Stromal cell of bone marrow (primary cell): Measurements from ENCODE around the gene ABHD14A.

Experiments used
- DNase-seq: peaks from one replicate; pipeline ENCODE4 v3.0.0-alpha.2; 2012; ENCODE audit warnings: low read depth

ABHD14A gene

DNA sequence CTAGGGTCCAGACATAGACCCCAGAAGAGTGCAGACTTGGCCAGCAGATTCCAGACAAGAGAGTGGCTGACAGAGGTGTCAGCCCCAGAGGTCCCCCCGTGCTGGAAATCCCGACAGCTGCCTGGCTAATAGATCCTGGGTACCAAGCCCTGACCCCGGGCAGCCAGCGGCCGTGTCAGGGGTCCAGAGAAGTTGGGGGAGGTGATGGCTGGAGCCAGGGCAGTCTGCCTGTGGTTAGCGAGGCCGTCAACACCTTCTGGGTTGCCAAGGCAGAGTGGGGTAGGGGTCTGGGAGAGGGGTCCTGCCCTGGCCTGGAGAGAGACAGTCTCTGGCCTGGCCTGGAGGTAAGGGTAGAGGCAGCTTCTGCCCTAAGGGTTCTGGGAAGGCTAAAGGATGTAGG, 45.9 kb downstream of the ABHD14A start:
- no peak for DNase-seq

DNA sequence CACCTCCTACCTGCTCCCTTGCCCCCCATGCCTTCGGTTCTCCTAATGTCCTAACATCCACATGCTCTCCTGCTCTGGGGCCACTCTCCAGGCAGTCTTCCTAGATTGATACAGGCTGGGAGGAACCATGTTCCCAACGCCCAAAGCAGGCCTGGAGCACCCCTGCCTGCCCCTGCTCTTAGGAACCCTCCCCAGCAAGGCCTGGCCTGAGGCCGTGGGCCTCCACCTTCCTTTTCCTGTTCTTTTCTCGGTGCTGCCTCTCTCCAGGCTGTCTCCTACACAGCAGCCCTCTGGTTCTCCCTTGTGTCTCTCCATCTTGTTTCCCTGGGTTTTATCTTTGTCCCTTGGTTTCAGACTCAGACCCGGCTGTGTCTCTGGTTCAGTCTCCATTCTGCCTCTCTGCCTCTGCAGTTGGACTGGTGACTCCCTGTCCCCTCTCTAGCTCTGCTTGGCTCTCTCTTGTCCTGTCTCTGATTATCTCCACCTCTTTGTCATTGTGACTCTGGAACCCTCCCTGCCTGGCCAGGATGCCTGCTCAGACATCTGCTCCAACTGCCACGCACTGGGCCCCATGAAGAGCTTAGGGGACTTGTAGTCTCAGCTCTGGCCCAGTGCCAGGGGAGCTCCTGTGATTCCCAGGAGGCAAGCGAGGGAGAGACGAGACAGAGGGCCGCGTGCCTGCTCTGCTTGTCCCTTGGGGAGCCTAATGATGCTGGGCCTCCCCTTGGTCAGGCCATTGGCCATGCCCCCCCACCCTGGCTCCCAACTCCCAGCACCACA, 46.8 kb downstream of the ABHD14A start:
- no peak for DNase-seq

DNA sequence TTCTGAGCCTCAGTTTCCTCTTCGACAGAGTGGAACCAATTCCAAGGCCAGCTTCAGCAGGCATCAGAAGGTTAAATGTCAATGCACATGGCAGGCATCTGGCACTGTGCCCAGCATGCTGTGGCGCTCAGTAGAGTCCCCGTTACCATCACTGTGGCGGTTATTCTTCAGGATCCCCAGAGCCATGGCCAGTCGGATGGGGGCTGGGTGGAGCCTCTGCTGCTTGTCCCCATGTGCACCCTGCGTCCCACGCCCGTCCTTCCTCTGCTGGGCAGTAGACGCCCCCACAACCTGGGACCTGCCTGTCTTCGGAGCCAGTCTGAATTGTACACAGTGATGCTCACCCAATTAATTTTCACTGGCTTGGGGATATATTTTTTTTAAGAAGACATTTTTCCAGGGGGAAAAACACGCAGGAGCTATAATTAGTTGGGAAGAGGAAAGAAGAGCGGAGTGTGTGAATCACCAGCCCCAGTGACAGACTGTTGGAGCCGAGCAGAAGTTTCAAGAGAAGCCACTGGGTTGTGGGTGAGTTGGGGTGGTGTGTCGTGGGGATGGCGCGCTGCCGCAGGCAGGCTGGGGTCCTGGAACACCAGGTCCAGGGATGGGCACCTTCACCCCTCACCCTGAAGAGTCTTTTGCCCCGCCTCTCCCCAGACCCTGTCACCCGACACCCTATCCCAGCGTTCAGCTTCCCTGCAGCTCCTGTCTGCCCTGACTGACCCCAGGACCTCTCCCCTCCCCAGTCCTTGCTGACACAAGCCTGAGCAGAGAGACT, 47.6 kb downstream of the ABHD14A start:
- no peak for DNase-seq

DNA sequence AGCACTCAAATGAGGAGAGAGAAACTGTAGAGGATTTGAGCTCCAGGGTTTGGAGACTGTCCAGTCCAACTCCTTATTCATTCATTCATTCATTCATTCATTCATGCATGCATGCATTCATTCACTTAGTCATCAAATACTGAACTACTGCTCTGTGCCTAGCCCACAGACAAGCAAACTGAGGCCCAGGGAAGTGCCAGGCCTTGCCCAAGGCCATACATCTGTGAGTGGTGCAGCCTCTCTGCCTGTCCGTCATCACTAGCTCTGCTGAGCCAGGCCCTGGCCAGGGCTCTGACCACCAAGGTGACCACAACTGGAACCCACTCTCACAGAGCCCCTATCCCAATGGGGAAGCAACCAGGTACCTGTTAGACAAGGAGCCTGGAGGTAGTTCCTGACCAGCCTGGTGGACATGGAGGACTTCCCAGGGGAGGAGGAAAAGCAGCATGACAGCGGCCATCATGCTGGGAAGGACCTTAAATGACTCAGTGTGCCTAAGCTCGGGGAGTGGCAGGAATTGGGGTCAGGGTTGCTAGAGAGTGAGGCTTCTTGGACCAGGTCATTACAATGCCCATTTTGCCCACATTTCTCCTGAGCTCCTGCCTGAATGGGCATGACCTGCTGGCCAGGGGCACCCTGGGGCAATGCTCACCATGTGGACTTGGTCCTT, 48.4 kb downstream of the ABHD14A start:
- DNase-seq, result no peak

DNA sequence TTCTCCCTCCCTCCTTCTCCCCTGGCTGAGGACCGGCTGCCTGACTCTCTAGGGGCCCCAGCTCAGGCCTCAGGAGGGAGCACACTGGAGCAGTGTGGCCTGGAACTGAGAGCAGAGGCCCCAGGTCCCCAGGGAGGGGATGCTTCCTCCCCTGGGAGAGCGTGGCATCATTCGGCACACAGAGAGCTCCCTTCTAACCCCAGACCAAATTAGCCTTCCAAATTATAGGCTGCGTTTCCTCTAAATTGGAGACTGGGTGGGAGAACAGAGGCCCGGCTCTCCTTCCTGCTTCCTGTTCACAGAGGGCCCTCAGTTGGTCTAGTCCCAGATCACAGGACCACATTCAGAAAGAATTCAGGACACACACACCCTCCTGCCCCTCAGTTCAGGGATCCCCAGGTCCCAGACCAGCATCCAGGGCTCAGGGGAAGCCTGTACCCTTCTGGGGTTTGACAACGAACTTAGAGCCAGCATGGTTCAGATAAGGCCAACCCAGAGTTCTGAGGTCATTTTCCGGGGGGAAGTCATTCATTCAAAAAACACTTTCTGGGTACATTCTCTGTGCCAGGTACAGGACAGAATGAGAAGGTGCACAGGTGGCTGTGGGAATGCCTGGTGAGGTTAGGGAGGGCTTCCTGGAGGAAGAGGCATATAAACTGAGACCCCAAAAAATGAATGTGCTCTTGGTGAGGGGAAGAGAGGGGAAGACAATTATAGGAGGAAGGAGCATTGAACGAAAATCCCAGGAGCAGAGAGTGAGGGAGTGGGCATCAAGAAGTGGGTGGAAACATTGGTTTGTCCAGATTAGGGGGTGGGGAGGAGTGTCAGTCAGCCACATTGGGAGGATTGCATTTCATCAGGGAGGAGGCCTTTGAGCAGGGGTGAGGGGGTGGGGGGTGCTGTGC, 49.2 kb downstream of the ABHD14A start:
- DNase-seq, result no peak

DNA sequence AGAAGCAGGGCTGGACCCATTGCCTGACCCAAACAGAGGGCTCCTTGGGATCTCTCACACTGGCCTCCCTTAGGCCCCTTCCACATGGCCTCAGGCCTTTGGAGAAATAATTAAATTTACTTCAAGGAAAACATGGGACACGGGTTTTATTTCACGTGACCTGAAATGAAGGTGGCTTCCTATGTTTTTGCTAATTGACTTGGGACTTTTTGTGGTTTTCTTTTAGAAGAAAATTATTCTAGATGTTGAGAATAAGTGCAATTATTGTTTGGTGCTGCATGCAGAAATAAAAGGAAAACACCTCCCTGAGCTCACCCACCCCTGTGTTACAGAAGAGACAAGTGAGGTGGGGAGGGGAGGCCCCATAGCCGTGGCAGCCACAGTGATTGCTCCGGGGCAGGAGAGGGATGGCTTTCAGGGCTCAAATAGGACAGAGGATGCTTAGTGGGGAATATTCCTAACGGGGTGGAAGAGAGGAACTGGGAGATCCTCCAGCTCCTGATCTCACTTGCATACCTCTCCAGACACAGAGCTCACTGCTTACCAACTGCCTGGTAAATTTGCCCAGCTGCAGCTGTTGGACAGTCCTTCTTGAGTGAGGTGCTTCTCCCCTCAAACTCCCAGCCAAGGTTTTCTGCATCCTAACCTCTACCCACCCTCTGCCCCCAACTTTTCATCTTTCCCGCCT, 50.0 kb downstream of the ABHD14A start:
- DNase-seq, result no peak

DNA sequence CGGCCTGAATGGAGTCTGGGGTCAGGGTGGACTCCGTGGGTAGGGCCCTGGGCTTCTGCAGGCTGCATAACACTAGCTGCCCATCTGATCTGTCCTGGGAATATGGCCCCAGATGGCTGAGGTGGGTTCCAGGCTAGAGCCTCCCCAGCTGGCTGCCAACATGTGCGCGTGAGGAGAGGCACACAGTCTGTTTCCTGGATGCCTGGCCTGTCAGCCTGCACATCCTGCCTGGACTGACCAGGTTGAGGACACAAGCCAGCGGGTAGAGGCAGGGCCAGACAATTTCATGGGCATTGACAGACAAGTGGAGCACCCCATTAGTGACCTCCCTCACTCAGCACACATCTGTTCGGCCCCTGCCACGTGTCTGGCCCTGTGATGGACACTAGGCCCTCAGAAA, 50.6 kb downstream of the ABHD14A start:
- DNase-seq, result no peak

DNA sequence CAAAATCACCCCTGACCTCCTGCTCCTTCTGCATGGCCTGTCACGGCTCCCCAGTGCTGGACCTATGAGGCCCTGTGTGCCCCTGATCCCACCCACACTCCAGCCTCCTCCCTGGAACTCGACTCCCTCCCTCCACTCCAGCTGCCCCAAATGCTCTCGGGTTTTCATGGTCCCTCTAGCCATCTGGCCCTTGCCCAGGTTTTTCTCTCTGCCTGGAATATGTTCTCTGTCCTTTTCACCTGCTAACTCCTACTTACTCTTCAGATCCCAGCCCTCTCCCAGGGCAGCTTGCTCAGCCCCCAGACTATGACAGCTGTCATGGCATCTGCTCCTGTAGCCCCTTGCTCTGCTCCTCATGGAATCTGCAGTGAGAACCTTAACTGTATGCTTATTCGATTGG, 51.2 kb downstream of the ABHD14A start:
- DNase-seq, result no peak

DNA sequence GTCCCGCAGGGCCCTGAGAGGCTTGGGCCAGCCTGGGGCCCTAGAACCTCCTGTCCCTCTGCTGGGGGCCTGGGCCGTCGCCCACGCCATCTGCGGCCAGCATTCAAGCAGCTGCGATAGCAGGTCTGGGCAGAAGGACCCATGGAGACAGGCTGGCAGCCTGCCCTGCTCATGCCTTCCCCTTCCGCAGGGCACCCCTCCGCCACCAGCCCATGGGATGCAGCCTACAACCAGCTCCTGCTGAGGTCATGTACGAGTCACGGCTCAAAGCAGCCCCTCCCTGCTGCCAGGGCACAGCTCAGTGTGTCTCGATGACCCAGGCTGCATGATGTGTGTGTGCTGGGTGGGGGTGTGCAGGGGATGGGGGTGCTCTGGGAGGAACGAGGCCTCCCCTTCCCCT, 53.7 kb downstream of the ABHD14A start:
- DNase-seq, result no peak

DNA sequence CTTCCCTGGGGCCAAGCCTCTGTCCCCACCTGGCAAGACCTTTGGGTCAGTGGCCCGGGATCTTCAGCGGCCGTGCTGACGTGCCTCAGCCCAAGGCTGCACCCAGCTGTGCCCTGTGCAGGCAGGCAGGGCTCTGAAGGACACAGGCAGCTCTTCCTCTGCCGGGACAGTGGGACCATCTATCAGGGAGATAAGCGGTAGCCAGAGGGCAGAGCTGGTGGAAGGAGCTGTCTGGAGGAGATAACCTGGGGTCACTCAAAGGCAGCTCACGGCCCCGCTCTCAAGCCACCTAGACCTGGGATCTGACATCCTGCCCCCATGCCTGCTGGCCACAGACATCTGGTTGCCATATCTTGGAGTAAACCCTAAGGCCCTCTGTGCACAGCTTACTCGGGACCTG, 54.2 kb downstream of the ABHD14A start:
- DNase-seq, result no peak

DNA sequence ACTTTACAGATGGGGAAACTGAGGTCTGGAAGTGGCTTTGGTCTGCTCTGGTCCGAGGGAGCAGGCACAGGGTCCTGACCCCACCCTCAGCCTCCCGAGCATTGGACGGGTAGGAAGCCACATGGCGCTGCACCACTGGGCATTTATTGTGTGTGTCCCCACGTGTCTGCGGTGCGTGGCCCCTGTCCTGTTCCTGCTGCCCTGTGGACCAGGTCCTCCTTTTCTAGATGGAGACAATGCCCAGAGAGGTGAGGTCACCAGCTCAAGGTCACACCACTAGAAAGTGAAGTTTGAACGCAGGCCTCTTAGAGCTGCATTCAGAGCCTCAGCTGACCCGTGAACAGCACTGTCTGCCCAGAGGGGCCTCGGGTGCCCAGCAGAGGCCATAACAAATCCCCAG, 54.7 kb downstream of the ABHD14A start:
- DNase-seq, result no peak
